Kidney (tissue), 14 donors: ENCODE data around the gene SEC23A. TPM values are rescaled to one million over a fixed set of nuclear protein-coding genes. Genes with fewer than 3 reads are reported as not detected.
A peak's percentile ranks its signal among the peaks of the same experiment; 100 is the strongest.
"Not testable (repeated sequence)": the region's sequence is repeated elsewhere in the genome, so short reads cannot be mapped to it uniquely, and the experiment has no call there.

Source experiments
- DNase-seq, 5 donors: peaks; one replicate each; pipeline ENCODE4 v3.0.0-alpha.2; 2013 to 2020
- FAIRE-seq: peaks from 2 replicates; lab custom pipeline; 2012; peaks lifted over from hg19 to GRCh38; lab: Jason Lieb, UNC
- H3K27ac ChIP-seq, 2 donors: one replicate each; pipeline ENCODE4 v1.7.0; 2013; ENCODE audit warnings: low read depth in 2 of 2, low read length in 2 of 2, inconsistent platforms in 1 of 2
- H3K27me3 ChIP-seq: one replicate; pipeline ENCODE4 v1.7.1; 2013; ENCODE audit warnings: low read length, inconsistent platforms; ENCODE audit not compliant: control insufficient read depth, insufficient read depth
- H3K36me3 ChIP-seq, 3 donors: one replicate each; pipeline versions ENCODE4 v1.7.0 to v1.7.1; 2013; ENCODE audit warnings: low read length in 3 of 3, control low read depth in 1 of 3, inconsistent platforms in 1 of 3; ENCODE audit not compliant: insufficient read depth in 3 of 3, control insufficient read depth in 2 of 3
- H3K4me1 ChIP-seq, 3 donors: one replicate each; pipeline versions ENCODE4 v1.7.0 to v1.7.1; 2013; ENCODE audit warnings: low read length in 3 of 3, inconsistent platforms in 1 of 3, low read depth in 1 of 3; ENCODE audit not compliant: control insufficient read depth in 2 of 3, insufficient read depth in 2 of 3
- H3K4me3 ChIP-seq, 3 donors: one replicate each; pipeline versions ENCODE4 v1.7.0 to v1.8.1; 2013; ENCODE audit warnings: low read length in 3 of 3, control low read depth in 1 of 3, inconsistent platforms in 1 of 3
- H3K9ac ChIP-seq, 3 donors: one replicate each; pipeline versions ENCODE4 v1.7.0 to v1.7.1; 2013; ENCODE audit warnings: low read length in 3 of 3, control low read depth in 1 of 3, inconsistent platforms in 1 of 3
- H3K9me3 ChIP-seq, 3 donors: one replicate each; pipeline versions ENCODE4 v1.7.0 to v1.7.1; 2013; ENCODE audit warnings: low read length in 3 of 3, control low read depth in 1 of 3, inconsistent platforms in 1 of 3; ENCODE audit not compliant: control insufficient read depth in 2 of 3, insufficient read depth in 1 of 3
- CTCF ChIP-seq: IDR thresholded peaks from 3 replicates; pipeline ENCODE4 v1.5.1; 2012; ENCODE audit warnings: mild to moderate bottlenecking, moderate library complexity, borderline replicate concordance; ENCODE audit not compliant: insufficient read depth; ENCODE audit errors: extremely low read depth
- intact Hi-C: fragments of 100-400 bp; cut with DNase I; formaldehyde crosslinking; loops from one replicate; pipeline ENCODE4 v1.11.1; 2022
- polyA plus RNA-seq: library from polyadenylated mRNA; stranded (reverse); fragments of 350-450 nt; fragmentation: Illumina TruSeq; extraction: RNeasy Lipid Tissue Mini Kit (QIAGEN cat#74804); gene quantifications from one replicate; pipeline ENCODE4 v1.2.3, GENCODE V29; 2014; ENCODE audit warnings: low read depth, low replicate concordance; ENCODE audit not compliant: insufficient read depth
- total RNA-seq: library from RNA; stranded (reverse); fragmentation: NEBNext Ultra II Directional; extraction: Animal tissue kit (Norgen Biotek cat#: 25700); gene quantifications from one replicate; pipeline ENCODE4 v1.2.1, GENCODE V29; 2021
- donor health status: control.
- donor health status: control.
- donor health status: control.
- donor health status: control.
- donor health status: control.
- donor health status: DM: yes; HTN: yes; CAD: no.
- donor health status: Normal renal cell carcinoma (clear cell type).

SEC23A gene
- total and polyA plus RNA-seq, 2 donors from 2014 or later = 10.9 to 48.8 TPM

- H3K4me1 ChIP-seq = no peaks in the 10 kb centered on the region
- H3K27ac ChIP-seq = no peak overlapping the region
- intact Hi-C loops = no loop called here
- H3K9ac ChIP-seq = no peak overlapping the region
- H3K9me3 ChIP-seq = no peaks in the 10 kb centered on the region
- peak in 1 of 5 donors; percentile 3 for DNase-seq
- no peak for TF ChIP-seq CTCF
- no peak for FAIRE-seq
- peaks cover 0 to 14% (median 11%) of the 10 kb centered on the region in 3 donors for H3K36me3 ChIP-seq
- H3K27me3 ChIP-seq = no peaks in the 10 kb centered on the region
- no peak overlapping the region for H3K4me3 ChIP-seq
Measured at GRCh38 chr14:39025810-39026627, 77.0 kb downstream of the SEC23A start.

GRCh38 chr14:39025250-39025809 is 77.7 kb downstream of the SEC23A start:
- FAIRE-seq (no peak), DNase-seq (no peak)
- Histone ChIP-seq H3K9ac (no peak overlapping the region), H3K27ac (no peak overlapping the region), H3K27me3 (no peaks in the 10 kb centered on the region), H3K9me3 (no peaks in the 10 kb centered on the region), H3K36me3 (peaks cover 0 to 7% (median 6%) of the 10 kb centered on the region in 3 donors), H3K4me3 (no peak overlapping the region), H3K4me1 (no peaks in the 10 kb centered on the region)
- no peak for TF ChIP-seq CTCF
- intact Hi-C loops = no loop called here

- no peak overlapping the region for H3K9ac ChIP-seq
- no peak for DNase-seq
- no peaks in the 10 kb centered on the region for H3K27me3 ChIP-seq
- no peak for FAIRE-seq
- no peaks in the 10 kb centered on the region for H3K9me3 ChIP-seq
- no peaks in the 10 kb centered on the region for H3K4me1 ChIP-seq
- no peaks in the 10 kb centered on the region for H3K36me3 ChIP-seq
- H3K27ac ChIP-seq = no peak overlapping the region
- no peak overlapping the region for H3K4me3 ChIP-seq
- no peak for TF ChIP-seq CTCF
- intact Hi-C loops = no loop called here
Measured at GRCh38 chr14:39023939-39024871, 78.8 kb downstream of the SEC23A start.

- H3K9me3 ChIP-seq, H3K27me3 ChIP-seq, H3K27ac ChIP-seq, H3K4me1 ChIP-seq, H3K36me3 ChIP-seq, DNase-seq, H3K4me3 ChIP-seq, intact Hi-C loops, FAIRE-seq, H3K9ac ChIP-seq: not testable (repeated sequence)
Measured at GRCh38 chr14:39017096-39018016, 85.7 kb downstream of the SEC23A start.
